Upper lobe of left lung (tissue), 4 donors: ENCODE measurements around the gene ADCY5.

Experiments used
- EP300 ChIP-seq, 4 donors: sonication (generic); formaldehyde crosslinking; IDR thresholded peaks; one replicate each; pipeline ENCODE4 v1.5.1; 2017; ENCODE audit warnings: antibody characterized with exemption in 4 of 4, control low read depth in 2 of 4
- POLR2A ChIP-seq, 4 donors: fragments of 450-650 bp; IDR thresholded peaks; one replicate each; pipeline ENCODE4 v1.5.1; 2016 to 2017; ENCODE audit warnings: antibody characterized with exemption in 4 of 4, mild to moderate bottlenecking in 2 of 4
- POLR2AphosphoS5 ChIP-seq, 2 donors: sonication (generic); formaldehyde crosslinking; IDR thresholded peaks; one replicate each; pipeline ENCODE4 v1.5.1; 2017; ENCODE audit warnings: antibody characterized with exemption in 2 of 2

DNA sequence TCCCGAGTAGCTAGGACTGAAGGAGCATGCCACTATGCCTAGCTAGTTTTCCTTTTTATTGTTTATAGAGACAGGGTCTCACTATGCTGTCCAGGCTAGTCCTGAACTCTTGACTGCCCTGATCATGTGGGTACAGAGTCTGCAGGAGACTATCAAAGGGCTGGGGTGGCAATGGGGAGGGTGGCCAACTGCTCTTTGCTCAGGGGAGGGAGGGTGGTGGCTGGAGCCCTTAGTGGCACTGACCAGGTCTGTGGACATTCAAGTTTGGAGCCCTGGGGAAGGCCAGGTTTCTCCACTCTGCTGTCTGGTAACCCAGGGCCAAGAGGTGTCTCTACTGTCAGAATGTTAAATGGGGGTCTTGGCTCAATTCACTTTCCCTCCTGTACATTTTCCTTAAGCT is 125.1 kb downstream of the ADCY5 start:
- no peak for TF ChIP-seq POLR2A (IDR thresholded peaks at IDR 0.05)
- no peak for TF ChIP-seq EP300 (IDR thresholded peaks at IDR 0.05)
- TF ChIP-seq POLR2AphosphoS5 (IDR thresholded peaks at IDR 0.05), result no peak
